ENCODE measurements around the gene NFIX.

DNA sequence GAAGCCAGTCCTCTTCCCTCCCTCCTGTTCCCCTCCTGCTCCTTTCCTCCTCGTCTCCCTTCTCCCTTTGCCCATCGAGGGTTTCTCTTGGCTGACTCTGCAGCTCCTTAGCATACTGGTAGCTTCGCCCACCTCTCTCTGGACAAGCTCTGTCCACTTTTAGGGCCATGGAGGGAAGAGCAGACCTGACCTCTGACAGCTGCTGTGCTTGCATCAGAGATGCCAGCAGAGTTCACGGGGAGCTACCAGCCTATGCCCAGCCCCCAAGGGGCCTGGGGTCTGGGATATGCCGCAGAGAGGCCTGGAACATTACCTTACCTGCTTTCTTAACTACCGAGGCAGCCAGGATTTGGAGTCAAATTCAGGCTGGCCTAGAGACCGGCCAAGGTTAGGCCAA, 87.7 kb downstream of the NFIX start:
- no peak for TF ChIP-seq EZH2 (IDR thresholded peaks at IDR 0.05; ENCODE audit: borderline replicate concordance, insufficient read depth, low read depth, low read length, poor library complexity, severe bottlenecking)
- TF ChIP-seq, protein P1, sequence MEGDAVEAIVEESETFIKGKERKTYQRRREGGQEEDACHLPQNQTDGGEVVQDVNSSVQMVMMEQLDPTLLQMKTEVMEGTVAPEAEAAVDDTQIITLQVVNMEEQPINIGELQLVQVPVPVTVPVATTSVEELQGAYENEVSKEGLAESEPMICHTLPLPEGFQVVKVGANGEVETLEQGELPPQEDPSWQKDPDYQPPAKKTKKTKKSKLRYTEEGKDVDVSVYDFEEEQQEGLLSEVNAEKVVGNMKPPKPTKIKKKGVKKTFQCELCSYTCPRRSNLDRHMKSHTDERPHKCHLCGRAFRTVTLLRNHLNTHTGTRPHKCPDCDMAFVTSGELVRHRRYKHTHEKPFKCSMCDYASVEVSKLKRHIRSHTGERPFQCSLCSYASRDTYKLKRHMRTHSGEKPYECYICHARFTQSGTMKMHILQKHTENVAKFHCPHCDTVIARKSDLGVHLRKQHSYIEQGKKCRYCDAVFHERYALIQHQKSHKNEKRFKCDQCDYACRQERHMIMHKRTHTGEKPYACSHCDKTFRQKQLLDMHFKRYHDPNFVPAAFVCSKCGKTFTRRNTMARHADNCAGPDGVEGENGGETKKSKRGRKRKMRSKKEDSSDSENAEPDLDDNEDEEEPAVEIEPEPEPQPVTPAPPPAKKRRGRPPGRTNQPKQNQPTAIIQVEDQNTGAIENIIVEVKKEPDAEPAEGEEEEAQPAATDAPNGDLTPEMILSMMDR (IDR thresholded peaks at IDR 0.05), result no peak
